Stimulated activated CD8-positive, alpha-beta memory T cell treated with anti-CD3 and anti-CD28 coated beads, Interleukin-7, amount 100 ng/mL, for 1 hour (primary cell): Measurements from ENCODE around the gene SEMA3A.

Experiments used
- DNase-seq, 2 donors: peaks; one replicate each; pipeline ENCODE4 v3.0.0-alpha.2; 2020; ENCODE audit warnings: low read depth in 2 of 2

Gene SEMA3A

DNA sequence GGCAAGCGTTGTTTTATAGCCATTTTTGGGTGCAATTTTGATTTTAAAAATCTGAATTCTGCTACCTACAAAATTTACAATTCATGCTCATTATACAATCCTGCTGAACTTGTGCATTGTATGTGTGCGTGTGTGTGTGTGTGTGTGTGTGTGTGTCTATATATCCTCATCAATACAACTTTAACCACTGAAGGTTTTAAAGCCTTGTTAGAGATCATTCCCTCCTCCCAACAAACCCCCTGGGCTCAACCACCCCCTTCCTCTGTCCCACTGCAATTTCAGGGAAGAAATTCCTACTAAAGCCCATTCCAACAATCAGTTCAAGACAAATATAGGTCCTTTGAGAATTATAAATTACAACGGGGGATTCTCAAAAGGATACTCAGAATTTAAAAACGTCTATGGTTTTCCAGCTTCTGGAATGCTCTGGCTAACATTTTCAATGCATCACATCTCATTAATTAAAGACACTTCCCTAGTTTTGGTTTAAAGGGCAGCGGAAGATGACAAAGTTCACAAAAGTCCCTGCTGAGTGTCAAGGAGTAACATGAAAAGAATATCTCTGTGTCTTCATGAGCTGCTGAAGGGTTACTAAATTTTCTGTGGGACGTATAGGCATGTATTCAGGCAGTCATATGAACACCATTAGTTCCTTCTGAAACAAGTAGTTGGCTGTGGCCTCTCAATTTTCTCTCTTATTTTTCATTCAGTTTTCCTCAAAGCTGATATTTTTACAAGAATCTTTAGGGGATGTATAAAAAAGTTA, 889 bp upstream of the SEMA3A start:
- DNase-seq = no peak

DNA sequence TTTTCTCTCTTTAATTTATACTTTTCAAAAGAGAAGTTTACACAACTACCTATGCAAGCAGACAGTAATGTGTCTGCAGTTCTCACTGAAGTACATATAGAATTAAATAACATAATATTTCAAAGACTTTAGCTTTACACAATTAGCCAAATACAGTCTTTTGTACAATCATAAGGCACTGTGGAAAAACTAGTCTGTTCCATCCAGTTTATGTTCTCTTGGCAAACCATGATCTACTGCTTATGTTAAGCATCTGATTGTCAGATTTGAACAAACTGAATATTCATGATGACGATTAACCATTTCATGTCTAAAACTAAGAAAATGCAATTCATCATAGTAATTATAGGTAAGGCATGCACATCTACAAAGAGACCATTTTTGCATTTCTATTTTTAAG, 842 bp downstream of the SEMA3A start:
- DNase-seq = no peak

DNA sequence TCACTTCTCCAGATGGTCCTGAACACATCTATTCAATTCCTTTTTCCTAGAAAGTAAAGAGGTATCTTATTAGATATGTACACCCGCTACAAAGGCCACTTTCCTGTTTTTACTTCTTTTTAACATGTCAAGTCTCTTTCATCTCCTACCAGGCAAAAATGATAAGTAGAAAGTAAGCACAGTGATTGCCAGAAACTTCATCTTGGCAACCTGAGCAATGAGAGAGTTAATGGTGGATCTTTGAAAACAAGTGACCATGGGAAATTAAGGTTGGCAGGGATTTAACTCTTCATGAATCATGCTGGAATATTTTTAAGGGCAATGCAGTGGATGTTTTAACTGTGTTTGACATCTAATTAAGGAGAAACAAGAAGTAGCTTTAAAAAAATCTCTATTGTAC, 2.7 kb downstream of the SEMA3A start:
- no peak for DNase-seq

DNA sequence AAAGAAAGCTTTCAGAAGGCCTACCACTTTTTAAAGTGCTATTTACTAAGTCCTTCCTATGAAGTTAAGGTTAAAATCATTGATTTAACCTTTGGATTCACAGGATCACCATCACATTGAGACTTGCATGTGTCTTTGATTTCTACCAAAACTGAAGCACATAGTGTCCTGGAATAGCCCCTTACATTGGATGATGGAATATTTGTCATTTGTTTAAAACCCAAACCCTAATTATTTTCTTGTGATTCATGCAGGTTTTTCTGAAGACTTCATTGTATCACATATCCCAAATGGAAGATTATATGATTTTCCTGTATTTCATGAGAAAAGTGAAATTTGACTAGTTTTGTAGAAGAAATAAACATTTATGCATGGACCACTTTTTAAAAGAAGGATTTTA, 3.3 kb downstream of the SEMA3A start:
- no peak for DNase-seq

DNA sequence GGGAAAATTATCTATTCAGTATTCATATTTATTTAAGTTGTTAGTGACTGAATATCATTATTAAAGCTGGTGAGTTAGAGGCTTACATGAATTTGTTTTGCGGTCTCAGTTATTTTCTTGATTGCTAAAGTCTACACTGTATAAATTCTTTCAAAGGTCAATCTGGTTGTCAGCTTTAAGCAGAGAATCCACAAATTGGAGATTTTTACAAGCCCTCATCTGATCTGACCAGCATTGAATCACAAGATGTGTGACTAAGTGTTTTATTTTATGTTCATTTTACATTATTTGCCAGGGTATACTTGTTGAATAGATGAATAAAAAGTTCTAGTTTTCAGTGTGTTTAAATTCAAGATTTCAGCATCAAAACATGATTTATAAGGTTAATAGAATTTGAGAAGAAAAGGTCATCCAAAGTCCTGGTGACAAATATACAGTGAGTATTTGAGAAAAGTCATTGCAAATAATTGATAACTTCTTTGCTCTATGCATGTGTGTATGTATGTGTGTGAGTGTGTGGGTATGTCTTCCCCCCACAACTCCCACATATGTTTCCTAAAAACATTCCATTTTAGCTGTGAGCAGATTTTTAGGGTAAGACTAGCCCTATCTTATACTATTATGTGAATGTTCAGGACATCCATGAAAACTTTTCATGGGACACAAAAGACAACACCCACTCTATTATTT, 4.4 kb downstream of the SEMA3A start:
- DNase-seq = no peak

DNA sequence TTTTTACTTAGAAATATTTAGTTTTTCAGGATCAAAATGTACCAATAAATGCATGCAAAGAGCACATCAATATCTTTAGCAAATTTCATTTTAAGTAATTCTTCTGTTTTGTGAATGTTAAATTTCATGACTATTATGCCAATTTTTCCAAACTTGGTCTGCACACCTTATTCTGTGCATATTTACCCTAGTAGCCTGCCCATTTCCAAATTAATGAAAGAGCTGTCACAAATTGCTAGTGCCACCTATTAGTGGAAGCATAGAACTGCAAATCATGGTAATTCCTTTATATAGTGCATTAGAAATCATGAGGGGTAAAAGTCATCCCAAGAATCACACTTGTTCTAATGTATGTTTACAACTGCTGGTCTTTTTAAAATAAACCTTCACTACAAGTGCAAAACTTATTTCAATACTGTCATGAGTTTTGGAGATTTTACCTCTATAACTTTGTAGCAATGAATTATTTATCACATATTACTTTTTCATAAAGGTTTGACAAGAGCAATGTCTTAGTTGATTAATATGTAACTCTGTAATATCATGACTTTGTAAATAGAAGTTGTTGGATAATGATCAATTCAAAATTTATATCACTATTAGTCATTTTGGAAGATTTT, 5.7 kb downstream of the SEMA3A start:
- DNase-seq = no peak

DNA sequence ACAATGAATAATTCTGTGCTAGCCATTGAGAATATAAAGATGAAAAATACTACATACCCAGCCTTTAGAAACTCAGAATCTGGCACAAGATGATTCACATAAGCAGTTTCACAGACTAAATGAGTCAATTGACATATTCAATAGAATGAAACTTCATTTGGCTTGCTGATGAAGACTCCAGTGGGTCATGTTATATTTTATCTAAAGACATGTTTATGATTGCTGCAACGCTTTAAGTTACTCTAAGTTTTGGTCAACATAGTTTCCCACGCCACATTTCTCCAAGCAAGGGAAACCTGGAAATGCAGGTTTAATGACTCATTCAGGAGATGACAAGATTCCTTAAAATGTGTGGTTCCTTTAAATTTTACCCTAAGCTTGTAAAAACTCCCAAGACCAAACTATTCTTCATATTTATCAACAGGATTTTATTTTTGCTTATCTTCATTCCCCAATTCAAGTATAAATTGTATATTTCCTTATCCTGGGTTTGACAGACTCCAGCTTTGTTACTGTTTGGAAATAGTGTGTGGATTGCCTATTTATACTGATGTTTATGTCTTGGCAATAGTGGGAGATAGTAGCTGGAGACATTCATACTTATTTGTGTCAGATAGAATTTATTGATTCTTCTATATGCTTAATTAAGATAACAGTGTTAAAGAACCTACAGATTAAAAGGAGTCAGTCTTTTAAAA, 6.6 kb downstream of the SEMA3A start:
- DNase-seq = no peak

DNA sequence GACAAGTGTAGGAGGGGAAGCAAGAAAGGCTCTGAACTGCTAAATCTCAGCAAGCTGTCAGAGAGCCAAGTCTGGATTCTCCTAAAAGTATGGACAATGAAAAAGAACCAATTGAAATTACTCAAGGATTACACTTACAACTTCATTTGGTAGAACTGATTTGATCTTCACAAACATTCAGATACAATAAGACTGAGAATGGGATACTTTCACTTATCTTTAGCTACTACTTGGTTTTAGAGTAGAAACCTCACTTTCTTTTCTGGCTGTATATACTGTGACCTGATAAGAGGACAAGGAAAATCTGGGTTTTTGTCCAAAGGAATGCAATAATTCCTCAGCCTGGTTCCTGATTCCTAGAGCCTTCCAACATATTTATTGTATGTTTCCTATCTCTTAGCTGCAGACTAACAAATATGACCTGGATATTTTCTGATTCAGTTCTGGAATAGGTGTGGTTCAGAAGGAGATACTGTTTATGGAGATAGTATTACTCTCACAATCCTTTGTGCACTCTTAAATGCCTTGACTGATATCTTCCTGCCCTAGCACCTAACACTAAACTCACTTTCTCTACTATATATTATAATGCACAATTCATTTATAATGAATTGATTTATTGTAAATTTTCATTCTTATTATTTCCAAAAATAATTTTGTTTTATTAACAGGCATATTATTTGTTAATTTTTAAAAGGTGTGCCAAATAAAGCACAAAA, 7.3 kb downstream of the SEMA3A start:
- DNase-seq = no peak

DNA sequence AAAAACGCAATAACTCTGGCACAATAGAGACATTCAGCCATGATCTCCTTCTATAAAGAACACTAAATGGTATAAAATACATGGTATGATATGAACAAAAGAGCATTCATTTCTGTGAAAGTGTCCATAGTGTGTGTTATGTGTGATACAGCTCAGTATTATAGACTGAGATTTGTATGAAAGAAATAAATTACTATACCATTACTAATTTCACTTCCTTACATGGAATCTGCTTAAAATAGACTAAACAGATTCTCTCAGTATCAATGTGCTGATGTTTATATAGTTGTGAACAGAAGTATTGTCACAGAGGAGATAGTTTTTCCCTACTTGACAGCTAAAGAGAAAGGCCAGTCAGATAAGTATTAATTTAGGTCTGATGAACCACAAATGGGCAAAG, 10.8 kb downstream of the SEMA3A start:
- DNase-seq = no peak

DNA sequence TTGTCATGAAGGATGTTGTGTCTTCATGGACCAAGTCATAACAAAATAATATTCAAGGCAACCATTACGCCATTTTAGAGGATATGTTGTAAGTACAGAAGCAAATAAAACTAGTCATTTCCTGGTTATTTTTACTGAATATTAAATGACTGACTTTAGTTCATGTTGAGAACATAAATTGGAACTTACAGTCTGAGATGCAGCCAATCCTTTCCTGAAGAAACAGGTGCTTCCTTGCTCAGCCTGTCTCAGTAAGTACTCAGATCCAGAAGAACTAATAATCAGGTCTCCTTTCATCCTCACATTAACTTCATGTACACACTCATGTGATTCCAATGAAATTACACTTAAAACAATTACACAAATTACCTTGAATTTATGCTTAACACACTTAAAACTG, 12.3 kb downstream of the SEMA3A start:
- no peak for DNase-seq

DNA sequence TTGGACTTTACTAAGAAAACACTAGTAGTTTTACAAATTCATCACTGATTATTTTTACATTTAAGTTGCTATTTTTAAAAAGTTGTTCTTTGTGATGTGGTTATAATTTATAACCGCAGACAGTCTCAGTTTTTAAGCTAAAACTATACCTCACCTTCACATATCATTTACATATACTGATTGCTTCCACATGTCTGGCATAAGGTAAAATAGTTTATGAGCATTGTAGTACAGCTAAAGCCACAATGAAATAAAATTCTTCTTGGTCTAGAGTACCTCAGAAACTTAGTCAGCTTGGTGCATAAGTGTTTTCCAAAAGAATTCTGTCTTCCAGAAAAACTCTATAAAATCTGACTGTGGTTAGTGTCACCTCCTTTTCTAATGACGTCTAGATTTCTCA, 13.0 kb downstream of the SEMA3A start:
- DNase-seq = no peak

DNA sequence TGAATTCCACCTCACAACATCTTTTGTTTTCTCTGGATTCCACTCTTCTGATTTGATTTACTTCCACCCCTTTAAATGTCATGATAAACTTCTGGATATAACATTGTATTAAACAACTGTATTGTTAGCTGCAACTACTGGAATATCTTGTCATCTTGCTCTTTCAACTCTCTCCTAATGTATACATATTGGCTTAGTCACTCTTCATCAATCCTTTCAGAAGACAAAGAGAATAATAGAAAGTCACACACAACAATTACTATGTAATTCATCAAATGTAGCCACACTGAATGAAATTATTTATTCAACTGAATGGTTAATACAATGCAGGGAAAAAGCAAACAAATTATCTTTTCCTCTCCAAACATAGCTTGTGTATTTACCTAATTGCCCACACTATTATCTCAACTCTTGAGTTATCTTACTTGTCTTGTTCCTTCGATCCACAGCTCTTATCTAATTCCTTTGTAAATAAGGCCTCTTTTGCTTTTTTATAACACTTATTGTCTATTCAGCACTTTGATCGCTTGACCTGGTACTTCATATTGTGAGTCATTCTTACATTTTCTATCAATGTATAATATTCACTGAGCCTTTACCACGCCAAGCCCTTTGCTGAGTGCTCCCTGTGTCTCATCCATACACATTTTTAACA, 16.7 kb downstream of the SEMA3A start:
- DNase-seq = no peak

DNA sequence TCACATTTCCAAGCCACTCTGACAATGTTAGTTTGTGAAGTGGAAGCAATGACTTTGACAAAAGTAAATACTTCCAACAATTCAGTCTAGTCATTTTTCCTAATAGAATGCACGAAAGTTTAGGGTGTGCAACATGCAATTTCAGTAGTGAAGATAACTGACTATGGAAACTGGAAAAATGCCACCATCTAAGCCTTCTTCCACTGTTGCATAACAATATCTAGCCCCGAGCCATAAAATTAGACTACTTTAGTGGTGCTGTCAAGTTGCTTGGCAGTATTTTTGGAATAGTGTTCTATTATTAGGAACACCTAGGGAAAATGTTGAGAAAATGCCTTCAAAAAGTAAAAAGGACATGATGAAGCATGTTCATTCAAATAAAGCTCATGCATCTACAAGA, 17.9 kb downstream of the SEMA3A start:
- no peak for DNase-seq

DNA sequence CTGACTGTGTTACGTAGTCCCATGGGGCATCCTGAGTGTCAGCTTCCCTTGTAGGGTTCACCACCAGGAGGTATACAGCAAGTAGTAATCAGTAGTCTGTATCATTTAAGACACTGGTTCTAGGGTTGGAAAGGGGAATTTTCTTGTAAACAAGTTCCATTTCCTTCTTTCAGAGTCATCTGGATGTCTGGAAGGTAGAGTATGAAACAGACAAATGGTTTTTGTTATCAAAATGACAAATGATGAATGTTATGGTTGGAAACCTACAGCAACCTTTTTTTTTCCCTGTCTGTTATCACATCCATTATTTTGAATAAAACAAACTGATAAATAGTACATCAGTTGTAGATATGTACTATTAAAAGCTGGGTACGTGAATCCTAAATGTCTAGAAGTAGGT, 19.1 kb downstream of the SEMA3A start:
- DNase-seq = no peak

DNA sequence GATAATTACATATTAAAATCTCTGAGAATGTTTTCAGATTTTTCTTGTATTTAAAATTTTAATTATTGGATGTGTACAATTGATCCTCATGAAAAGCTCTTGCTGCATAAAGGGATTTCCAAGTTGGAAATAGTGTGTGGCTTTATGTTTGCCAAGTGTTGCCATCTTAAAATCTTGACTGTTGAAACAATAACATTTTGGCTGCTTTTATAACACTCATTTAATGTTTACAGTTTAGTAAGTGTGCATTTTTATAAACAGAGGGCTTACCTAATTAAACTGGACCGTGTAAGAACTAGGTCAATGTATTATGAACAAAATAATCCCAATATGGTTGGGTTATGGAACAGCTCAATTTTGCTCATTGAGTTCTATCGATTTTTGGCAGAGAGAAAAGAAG, 23.9 kb downstream of the SEMA3A start:
- no peak for DNase-seq

DNA sequence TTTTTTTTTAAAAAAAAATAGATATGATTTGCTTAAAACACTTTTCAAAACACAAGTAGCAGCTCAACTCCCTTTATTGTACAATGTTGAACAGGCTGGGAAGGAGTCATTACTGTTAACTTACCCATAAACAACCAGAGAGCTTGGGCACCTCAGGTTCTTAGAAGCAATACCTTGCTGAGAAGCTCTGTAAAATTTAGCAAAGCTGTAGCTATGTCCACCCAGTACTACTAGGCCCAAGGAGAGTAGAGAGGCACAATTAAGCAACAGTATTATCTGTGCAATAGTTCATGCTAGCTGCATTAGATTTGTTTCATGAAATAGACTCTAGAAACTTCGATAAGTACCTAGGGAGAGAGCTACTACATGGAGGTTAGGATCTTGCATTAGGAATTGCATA, 32.0 kb downstream of the SEMA3A start:
- DNase-seq = no peak

DNA sequence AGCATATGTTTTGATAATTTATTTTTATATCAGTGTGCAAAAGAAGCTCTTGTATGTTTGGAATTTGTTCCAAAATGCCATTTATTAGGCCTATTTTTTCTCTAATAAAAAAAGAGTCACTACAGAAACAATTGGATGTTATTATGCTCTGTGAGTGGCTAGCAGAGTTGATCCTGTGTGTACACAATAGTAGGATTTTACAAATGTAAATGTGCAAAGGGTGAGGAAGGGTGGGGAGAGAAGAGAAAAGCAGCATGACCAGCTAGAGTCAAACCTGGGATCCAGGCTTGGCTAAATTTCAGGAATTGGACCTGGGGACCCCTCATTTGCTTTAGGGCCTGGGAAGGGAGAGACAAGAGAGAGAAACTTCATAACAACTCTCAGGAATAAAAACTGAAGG, 32.5 kb downstream of the SEMA3A start:
- no peak for DNase-seq

DNA sequence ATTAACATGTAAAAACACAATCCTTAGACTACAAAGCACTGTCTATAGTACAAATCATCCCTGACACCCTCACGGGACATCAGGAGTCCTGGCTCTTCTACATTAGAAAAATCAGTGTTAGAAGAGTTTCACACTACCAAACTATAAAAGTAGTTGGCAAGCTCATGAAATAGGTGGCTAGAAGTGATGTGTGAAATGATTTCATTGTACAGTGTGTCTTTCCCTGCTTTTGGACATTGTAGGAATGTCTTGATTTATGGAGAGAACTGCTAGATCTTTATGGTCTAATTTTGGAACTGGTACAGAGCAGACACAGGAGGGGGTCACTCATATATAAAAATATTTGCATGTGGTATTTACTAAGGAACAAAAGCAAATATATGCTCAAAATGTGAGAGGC, 33.2 kb downstream of the SEMA3A start:
- no peak for DNase-seq

DNA sequence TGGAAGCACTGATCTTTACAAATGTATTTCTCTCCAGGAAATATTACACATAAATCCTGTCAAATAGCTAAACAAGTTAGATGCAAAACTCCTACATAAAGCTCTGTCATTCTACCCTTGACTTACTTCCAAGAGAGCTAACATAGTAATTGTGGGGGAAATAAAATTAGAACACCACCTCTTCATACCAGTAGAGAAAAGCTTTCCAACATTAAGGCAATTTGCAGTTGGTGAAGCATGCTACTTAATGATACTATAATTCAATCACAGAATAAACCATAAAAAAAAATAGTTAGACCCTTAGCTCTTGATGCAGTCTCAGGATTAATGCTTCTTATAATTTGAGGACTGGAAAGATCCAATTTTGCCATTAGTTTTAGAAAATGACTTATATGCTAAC, 35.2 kb downstream of the SEMA3A start:
- DNase-seq = no peak

DNA sequence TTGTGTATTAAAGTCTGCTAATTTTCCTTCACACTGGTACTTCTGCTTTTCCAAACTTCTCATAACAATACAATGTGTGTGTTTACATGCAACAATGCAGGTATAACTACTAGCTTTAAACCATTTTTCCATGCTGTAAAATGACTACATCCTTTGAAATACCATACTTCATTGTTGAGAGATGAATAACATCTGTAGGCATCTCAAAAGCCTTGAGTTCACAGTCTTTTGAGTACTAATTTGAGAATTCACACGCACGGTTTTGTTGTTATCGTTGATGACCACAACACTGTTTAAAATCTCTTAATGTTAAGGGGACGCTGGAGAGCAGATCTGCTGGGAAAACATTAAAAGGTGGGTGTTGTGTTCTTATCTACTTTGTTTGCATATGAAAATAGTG, 37.4 kb downstream of the SEMA3A start:
- no peak for DNase-seq

DNA sequence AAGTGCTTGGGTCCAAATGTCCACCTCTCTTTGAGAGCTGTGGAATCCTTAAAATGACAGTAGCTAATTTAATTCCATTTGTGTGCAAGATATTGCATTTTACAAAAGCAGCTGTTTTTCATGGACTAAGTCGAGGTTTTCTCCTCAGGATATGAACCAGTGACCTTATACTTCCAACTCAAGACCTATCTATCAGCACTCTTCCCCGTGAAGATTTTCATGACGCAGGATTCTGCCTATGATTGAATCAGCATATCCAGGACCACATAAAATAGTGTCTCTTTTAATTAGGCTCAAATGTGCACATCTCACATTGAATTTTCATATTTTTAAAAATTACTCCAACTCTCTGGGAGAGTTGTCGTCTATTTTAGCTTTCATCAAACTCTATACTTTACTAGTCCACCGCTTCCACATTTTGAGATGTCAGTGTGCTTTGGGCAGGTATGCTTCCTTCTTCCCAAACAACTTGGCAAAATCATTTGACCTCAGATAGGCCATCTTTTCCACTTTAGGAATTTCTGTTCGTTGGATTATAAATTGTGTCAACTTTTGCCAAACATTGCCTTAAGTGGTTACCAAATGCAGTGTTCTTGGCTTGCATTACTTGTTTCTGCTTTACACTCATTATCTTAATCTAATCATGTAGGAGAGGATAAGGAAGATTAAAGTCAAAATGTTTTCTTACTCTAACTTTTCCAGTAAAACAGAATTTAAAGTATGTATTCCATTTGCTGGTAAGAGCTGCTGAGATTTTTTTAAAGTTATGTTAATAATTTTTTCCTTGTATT, 39.4 kb downstream of the SEMA3A start:
- DNase-seq = no peak
